ENCODE data around the gene HYLS1.

DNA sequence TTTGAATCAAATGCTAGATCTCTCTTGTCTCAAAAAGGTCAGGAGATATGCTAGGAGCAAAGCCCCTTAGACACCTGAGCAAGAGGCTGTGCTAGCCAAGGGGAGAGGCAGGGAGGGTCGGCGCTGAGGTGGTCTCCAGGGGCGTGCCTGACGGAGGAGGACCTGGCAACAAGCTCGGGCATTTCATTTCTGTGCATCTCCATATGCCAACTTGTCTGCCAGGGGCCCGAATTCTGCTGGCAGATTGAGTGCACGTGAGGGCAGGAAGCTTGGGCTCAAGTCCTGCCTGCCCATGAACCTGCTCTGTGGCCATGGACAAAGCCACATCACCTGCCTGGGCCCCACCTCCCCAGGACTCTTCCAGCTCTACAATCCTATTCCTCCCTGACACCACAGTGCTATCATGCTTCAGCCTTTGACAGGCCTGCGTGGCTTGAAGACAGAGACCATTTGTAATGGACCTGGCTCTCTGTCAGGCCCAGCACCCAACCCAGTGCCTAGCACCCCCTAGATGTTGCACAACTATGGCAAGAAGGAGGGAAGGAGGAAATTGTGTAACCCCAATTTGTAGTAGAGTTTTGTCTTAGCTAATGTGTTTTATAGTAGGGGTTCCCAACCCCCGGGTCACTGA lies 42.1 kb downstream of the HYLS1 start:
- TF ChIP-seq, protein P1, sequence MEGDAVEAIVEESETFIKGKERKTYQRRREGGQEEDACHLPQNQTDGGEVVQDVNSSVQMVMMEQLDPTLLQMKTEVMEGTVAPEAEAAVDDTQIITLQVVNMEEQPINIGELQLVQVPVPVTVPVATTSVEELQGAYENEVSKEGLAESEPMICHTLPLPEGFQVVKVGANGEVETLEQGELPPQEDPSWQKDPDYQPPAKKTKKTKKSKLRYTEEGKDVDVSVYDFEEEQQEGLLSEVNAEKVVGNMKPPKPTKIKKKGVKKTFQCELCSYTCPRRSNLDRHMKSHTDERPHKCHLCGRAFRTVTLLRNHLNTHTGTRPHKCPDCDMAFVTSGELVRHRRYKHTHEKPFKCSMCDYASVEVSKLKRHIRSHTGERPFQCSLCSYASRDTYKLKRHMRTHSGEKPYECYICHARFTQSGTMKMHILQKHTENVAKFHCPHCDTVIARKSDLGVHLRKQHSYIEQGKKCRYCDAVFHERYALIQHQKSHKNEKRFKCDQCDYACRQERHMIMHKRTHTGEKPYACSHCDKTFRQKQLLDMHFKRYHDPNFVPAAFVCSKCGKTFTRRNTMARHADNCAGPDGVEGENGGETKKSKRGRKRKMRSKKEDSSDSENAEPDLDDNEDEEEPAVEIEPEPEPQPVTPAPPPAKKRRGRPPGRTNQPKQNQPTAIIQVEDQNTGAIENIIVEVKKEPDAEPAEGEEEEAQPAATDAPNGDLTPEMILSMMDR (IDR thresholded peaks at IDR 0.05) = no peak
- no peak for TF ChIP-seq POLR2A (IDR thresholded peaks at IDR 0.05)

Measured in adrenal gland (tissue), 5 donors.